Testis (tissue), 2 donors: ENCODE measurements around the gene RFC5.

Experiments used
- POLR2A ChIP-seq: fragments of 450-650 bp; IDR thresholded peaks from one replicate; pipeline ENCODE4 v1.6.1; 2017; ENCODE audit warnings: antibody characterized with exemption, mild to moderate bottlenecking, moderate library complexity
- TF ChIP-seq, protein P1 (sequence below), 3 experiments: fragments of 450-650 bp in 2 of 3; fragments of 200-600 bp in 1 of 3; sonication (generic) in 1 of 3; IDR thresholded peaks; one replicate each; pipeline ENCODE4 v1.5.1; 2016 to 2019; ENCODE audit warnings: antibody characterized with exemption in 3 of 3, mild to moderate bottlenecking in 2 of 3, moderate library complexity in 1 of 3

GRCh38 chr12:118033902-118034301 is 17.4 kb downstream of the RFC5 start:
- TF ChIP-seq, protein P1, sequence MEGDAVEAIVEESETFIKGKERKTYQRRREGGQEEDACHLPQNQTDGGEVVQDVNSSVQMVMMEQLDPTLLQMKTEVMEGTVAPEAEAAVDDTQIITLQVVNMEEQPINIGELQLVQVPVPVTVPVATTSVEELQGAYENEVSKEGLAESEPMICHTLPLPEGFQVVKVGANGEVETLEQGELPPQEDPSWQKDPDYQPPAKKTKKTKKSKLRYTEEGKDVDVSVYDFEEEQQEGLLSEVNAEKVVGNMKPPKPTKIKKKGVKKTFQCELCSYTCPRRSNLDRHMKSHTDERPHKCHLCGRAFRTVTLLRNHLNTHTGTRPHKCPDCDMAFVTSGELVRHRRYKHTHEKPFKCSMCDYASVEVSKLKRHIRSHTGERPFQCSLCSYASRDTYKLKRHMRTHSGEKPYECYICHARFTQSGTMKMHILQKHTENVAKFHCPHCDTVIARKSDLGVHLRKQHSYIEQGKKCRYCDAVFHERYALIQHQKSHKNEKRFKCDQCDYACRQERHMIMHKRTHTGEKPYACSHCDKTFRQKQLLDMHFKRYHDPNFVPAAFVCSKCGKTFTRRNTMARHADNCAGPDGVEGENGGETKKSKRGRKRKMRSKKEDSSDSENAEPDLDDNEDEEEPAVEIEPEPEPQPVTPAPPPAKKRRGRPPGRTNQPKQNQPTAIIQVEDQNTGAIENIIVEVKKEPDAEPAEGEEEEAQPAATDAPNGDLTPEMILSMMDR (IDR thresholded peaks at IDR 0.05) = no peak
- no peak for TF ChIP-seq POLR2A
